ENCODE measurements around the gene IDE. TPM values are rescaled to one million over a fixed set of nuclear protein-coding genes. Genes with fewer than 3 reads are reported as not detected.

IDE gene
- total and polyA plus RNA-seq, 9 of the 15 experiments (the other 6 are each of a cell fraction or from before 2014, with no cell fraction given): 10.2 to 50.6 (median 33.2) TPM

GRCh38 chr10:92418221-92418620, 155.7 kb downstream of the IDE start:
- H3K9me3 ChIP-seq (replicated peaks; ENCODE audit: control insufficient read depth, insufficient read depth, low read depth, low read length): no peaks in the 10 kb centered on the region
- 18% methylated on average over 2 of the region's 2 CpGs for WGBS (ENCODE audit: insufficient coverage, low coverage, missing lambda C conversion rate)
- TF ChIP-seq ATF4 (CRISPR knock-in tag; IDR thresholded peaks at IDR 0.05): no peak
- TF ChIP-seq NFE2L1 (tag; IDR thresholded peaks at IDR 0.05; ENCODE audit: borderline replicate concordance, low read depth): no peak
- TF ChIP-seq ZNF124 (CRISPR knock-in tag; IDR thresholded peaks at IDR 0.05): no peak
- TF ChIP-seq FOSL1 (tag; conservative IDR thresholded peaks at IDR 0.05): no peak
- TF ChIP-seq ZNF146 (CRISPR knock-in tag; IDR thresholded peaks at IDR 0.05; ENCODE audit: unreplicated experiment): no peak
- no peak for TF ChIP-seq ZFPM2 (CRISPR knock-in tag; IDR thresholded peaks at IDR 0.05)
- TF ChIP-seq ZBTB12 (CRISPR knock-in tag; IDR thresholded peaks at IDR 0.05): no peak
- no peak for TF ChIP-seq C11orf30 (IDR thresholded peaks at IDR 0.05; ENCODE audit: low read depth)
- no peak for TF ChIP-seq TRIM25 (IDR thresholded peaks at IDR 0.05; ENCODE audit: borderline replicate concordance)
- no peak for TF ChIP-seq ZNF76 (CRISPR knock-in tag; IDR thresholded peaks at IDR 0.05; ENCODE audit: borderline replicate concordance)
- TF ChIP-seq BCLAF1 (IDR thresholded peaks at IDR 0.05; ENCODE audit: borderline replicate concordance in 1 of 2, control insufficient read depth in 1 of 2, low read depth in 2 of 2, low read length in 1 of 2): no peak
- TF ChIP-seq SMAD1 (IDR thresholded peaks at IDR 0.05; ENCODE audit: low read depth, low read length, partially characterized antibody): no peak
- no peak for TF ChIP-seq SLC30A9 (CRISPR knock-in tag; IDR thresholded peaks at IDR 0.05)
- H4K20me1 ChIP-seq (replicated peaks; ENCODE audit: control insufficient read depth, insufficient read depth, low read length): no peaks in the 10 kb centered on the region
- no peak overlapping the region for H3K4me2 ChIP-seq (ENCODE audit: insufficient read depth, low read length)
- H2AFZ ChIP-seq (ENCODE audit: low read depth, low read length): no peak overlapping the region
- intact Hi-C loops (cut with micrococcal nuclease): no loop called here
- no peaks in the 10 kb centered on the region for H3K36me3 ChIP-seq (ENCODE audit: control insufficient read depth, insufficient read depth, low read length)
- H3K9me1 ChIP-seq (ENCODE audit: control insufficient read depth, insufficient read depth, low read length): no peaks in the 10 kb centered on the region
- peaks cover 0 to 10% of the 10 kb centered on the region in 2 experiments; a peak in 2 of 5 replicates for H3K4me1 ChIP-seq (replicated peaks in 1 of 2; ENCODE audit: control insufficient read depth in 2 of 2, insufficient read depth in 2 of 2, low read length in 2 of 2)
- CTCF ChIA-PET (ENCODE audit: low intra/inter-chr PET ratio): no interaction called here
- in situ Hi-C loops (cut with MboI): no loop called here
- no peak for FAIRE-seq
- POLR2A ChIA-PET: no interaction called here
- BruUV-seq (replicated peaks): no TSS peak
- H3K4me3 ChIP-seq: no peak overlapping the region
- H3K79me2 ChIP-seq (ENCODE audit: control insufficient read depth, insufficient read depth, low read length): no peaks in the 10 kb centered on the region
- no peaks in the 10 kb centered on the region; a peak in 2 of 5 replicates for H3K27me3 ChIP-seq (ENCODE audit: control insufficient read depth in 2 of 2, insufficient read depth in 2 of 2, low read length in 2 of 2)
- no peak overlapping the region for H3K27ac ChIP-seq (ENCODE audit: extremely low read depth, low read depth, low read length)
- H3K9ac ChIP-seq (ENCODE audit: insufficient read depth in 1 of 2, low read depth in 2 of 2, low read length in 2 of 2): no peak overlapping the region
- no peak for DNase-seq (ENCODE audit: extremely low read depth in 1 of 4, low spot score in 3 of 4)
- ATAC-seq: no peak

Measured in K562 (cell line).